Heart left ventricle (tissue), 16 donors: Measurements from ENCODE around the gene HSD17B14. TPM values are rescaled to one million over a fixed set of nuclear protein-coding genes. Genes with fewer than 3 reads are reported as not detected.
A peak's percentile ranks its signal among the peaks of the same experiment; 100 is the strongest.

Source experiments
- ATAC-seq, 4 donors: fragments of 200-7000 bp; cut with Tn5 transposase; one replicate each; pipeline ENCODE4 v1.9.1; 2020 to 2022; ENCODE audit warnings: moderate library complexity in 4 of 4, mild to moderate bottlenecking in 3 of 4, moderate number of reproducible peaks in 1 of 4
- DNase-seq, 5 donors: peaks; one replicate each; pipeline ENCODE4 v3.0.0-alpha.2; 2020
- H3K27ac ChIP-seq, 12 donors: fragments of 200-600 bp; sonication (generic) in 4 of 12; one replicate each; pipeline versions ENCODE4 v1.5.0 to v1.8.0; 2016 to 2022; ENCODE audit warnings: mild to moderate bottlenecking in 2 of 12
- H3K27me3 ChIP-seq, 9 donors: fragments of 200-600 bp; sonication (generic) in 2 of 9; one replicate each; pipeline versions ENCODE4 v1.5.1 to v1.8.0; 2016 to 2022; ENCODE audit warnings: mild to moderate bottlenecking in 3 of 9
- H3K36me3 ChIP-seq, 9 donors: fragments of 200-600 bp; sonication (generic) in 2 of 9; one replicate each; pipeline versions ENCODE4 v1.5.0 to v1.8.0; 2018 to 2022; ENCODE audit warnings: mild to moderate bottlenecking in 2 of 9
- H3K4me1 ChIP-seq, 12 donors: fragments of 200-600 bp; sonication (generic) in 4 of 12; one replicate each; pipeline versions ENCODE4 v1.5.0 to v1.8.0; 2016 to 2022; ENCODE audit warnings: mild to moderate bottlenecking in 3 of 12
- H3K4me3 ChIP-seq, 12 donors: fragments of 200-600 bp; sonication (generic) in 4 of 12; one replicate each; pipeline versions ENCODE4 v1.5.0 to v1.8.0; 2017 to 2022; ENCODE audit warnings: mild to moderate bottlenecking in 9 of 12, moderate library complexity in 4 of 12
- H3K9me3 ChIP-seq, 12 donors: fragments of 200-600 bp; sonication (generic) in 4 of 12; one replicate each; pipeline versions ENCODE4 v1.5.0 to v1.8.0; 2016 to 2022; ENCODE audit warnings: mild to moderate bottlenecking in 1 of 12
- CTCF ChIP-seq, 12 donors: fragments of 200-600 bp; sonication (generic) in 4 of 12; IDR thresholded peaks; one replicate each; pipeline versions ENCODE4 v1.5.0 to v1.8.0; 2018 to 2022; ENCODE audit warnings: antibody characterized with exemption in 12 of 12, mild to moderate bottlenecking in 5 of 12
- POLR2A ChIP-seq, 2 donors: fragments of 450-650 bp; IDR thresholded peaks; one replicate each; pipeline ENCODE4 v1.6.1; 2017; ENCODE audit warnings: antibody characterized with exemption in 2 of 2, mild to moderate bottlenecking in 2 of 2, moderate library complexity in 2 of 2
- WGBS, 4 donors: extraction: QIAGEN DNeasy Blood & Tissue Kit in 2 of 4; methylation state at CpG; one replicate each; pipeline versions ENCODE4 v1.1.5 to v1.1.7; 2013 to 2018; 5-methylcytosine and 5-hydroxymethylcytosine counted together
- intact Hi-C, 10 donors: fragments of 100-400 bp; cut with DNase I; formaldehyde crosslinking; loops; one replicate each; pipeline versions ENCODE4 v1.11.1 to v1.14.2; 2022
- polyA plus RNA-seq, 2 donors: library from polyadenylated mRNA; stranded (reverse); fragments of 200-250 nt; gene quantifications; one replicate each; pipeline ENCODE4 v1.2.3, GENCODE V29; 2013
- total RNA-seq, 9 donors: library from RNA; depleted of rRNA in 2 of 9; stranded (reverse); fragments of >200 nt in 2 of 9; fragmentation: NEBNext Ultra II Directional in 3 of 9; extraction: Animal tissue kit (Norgen Biotek cat#: 25700) in 3 of 9; gene quantifications; one replicate each; pipeline versions ENCODE4 v1.1.0 to v1.2.4, GENCODE V29; 2016 to 2023
- donor health status: ischemic (EF 13 %, LVEDD 7.1; RV severe dilation, severe dysfunction).
- donor health status: healthy with polysubstance abuse.
- donor health status: DM: no; HTN: yes; CAD: no.
- donor health status: DM: no; HTN: no; CAD: no.
- donor health status: ischemic (EF 25% LVEDD 6.9; RV normal size, moderate dysfunction).
- donor health status: ischemic (EF 25% LVEDD 5.7; RV mildly dilated, moderate dysfunction).
- donor health status: healthy.
- donor health status: DM: yes; HTN: yes; CAD: no.
- donor health status: ischemic (EF 35%, LVEDD 5.7; RV mildly dilated, moderate dysfunction).
- donor health status: nonischemic (EF 11% LVEDD 7.7; RV severe dilation, severe dysfunction).
- donor health status: DM: yes; HTN: yes; CAD: no.
- donor health status: PGD.
- donor health status: ischemic (EF 29% LVEDD 5.4; RV normal size, mild dysfunction).
- donor health status: nonischemic (EF 23%, LVEDD 6.1; RV moderate dilation, normal function).

The HSD17B14 gene
- total and polyA plus RNA-seq, 11 donors = 1.2 to 5.4 (median 2.7) TPM; not detected in 1

- TF ChIP-seq POLR2A (IDR thresholded peaks at IDR 0.05) (no peak), CTCF (IDR thresholded peaks at IDR 0.05) (no peak)
- H3K27ac ChIP-seq = peak overlapping the region in 2 of 12 donors; percentile 65 to 69
- no peaks in the 10 kb centered on the region for H3K36me3 ChIP-seq
- H3K4me3 ChIP-seq = no peak overlapping the region
- no peaks in the 10 kb centered on the region for H3K27me3 ChIP-seq
- H3K9me3 ChIP-seq = no peaks in the 10 kb centered on the region
- H3K4me1 ChIP-seq = peaks cover 0 to 25% (median 11%) of the 10 kb centered on the region in 12 donors
- ATAC-seq (no peak), DNase-seq (no peak)
- intact Hi-C loops = no loop called here
- WGBS, 4 donors = 78 to 86% (median 85%) methylated on average over 9 of the region's 9 CpGs
Measured at GRCh38 chr19:48818234-48818820, 18.0 kb downstream of the HSD17B14 start.

- no peak for TF ChIP-seq CTCF (IDR thresholded peaks at IDR 0.05)
- ATAC-seq = no peak
- Histone ChIP-seq H3K4me1 (peaks cover 0 to 27% (median 12%) of the 10 kb centered on the region in 12 donors), H3K9me3 (no peaks in the 10 kb centered on the region), H3K27me3 (no peaks in the 10 kb centered on the region), H3K27ac (no peak overlapping the region), H3K4me3 (no peak overlapping the region), H3K36me3 (no peaks in the 10 kb centered on the region)
- 84 to 97% (median 92%) methylated on average over 5 of the region's 5 CpGs for WGBS, 4 donors
- no peak for DNase-seq
- intact Hi-C loops = no loop called here
Measured at GRCh38 chr19:48817585-48818124, 18.6 kb downstream of the HSD17B14 start.

- Histone ChIP-seq H3K4me1 (peaks cover 0 to 38% (median 20%) of the 10 kb centered on the region in 12 donors), H3K27me3 (no peaks in the 10 kb centered on the region), H3K9me3 (no peaks in the 10 kb centered on the region), H3K4me3 (no peak overlapping the region), H3K27ac (peak overlapping the region in 7 of 12 donors; percentile 49 to 78 (median 58)), H3K36me3 (no peaks in the 10 kb centered on the region)
- no peak for TF ChIP-seq POLR2A (IDR thresholded peaks at IDR 0.05)
- TF ChIP-seq CTCF (IDR thresholded peaks at IDR 0.05) = peak in 1 of 12 donors; percentile 11
- 31 to 40% (median 35%) methylated on average over 14 of the region's 14 CpGs for WGBS, 4 donors
- ATAC-seq = peak in 2 of 4 donors; percentile 14 to 17
- peak in 1 of 5 donors; percentile 37 for DNase-seq
- intact Hi-C loops = no loop called here
Measured at GRCh38 chr19:48815870-48816501, 20.3 kb downstream of the HSD17B14 start.

- no peaks in the 10 kb centered on the region for H3K36me3 ChIP-seq
- TF ChIP-seq CTCF (IDR thresholded peaks at IDR 0.05) (no peak), POLR2A (IDR thresholded peaks at IDR 0.05) (no peak)
- WGBS, 4 donors = 83 to 91% (median 86%) methylated on average over 4 to 6 of the region's 6 CpGs
- no peak overlapping the region for H3K27ac ChIP-seq
- no peak for DNase-seq
- H3K4me3 ChIP-seq = no peak overlapping the region
- ATAC-seq = no peak
- H3K27me3 ChIP-seq = no peaks in the 10 kb centered on the region
- H3K9me3 ChIP-seq = no peaks in the 10 kb centered on the region
- intact Hi-C loops = no loop called here
- H3K4me1 ChIP-seq = peaks cover 0 to 44% (median 26%) of the 10 kb centered on the region in 12 donors
Measured at GRCh38 chr19:48814895-48815294, 21.4 kb downstream of the HSD17B14 start.
